K562 (cell line): ENCODE data around the gene ZNHIT1. TPM values are rescaled to one million over a fixed set of nuclear protein-coding genes. Genes with fewer than 3 reads are reported as not detected.

ENCODE experiments used
- ATAC-seq: fragments of 200-7000 bp; cut with Tn5 transposase; 3 replicates; pipeline ENCODE4 v1.9.1; 2020; ENCODE audit warnings: moderate library complexity
- BruUV-seq: library from RNA; stranded (reverse); fragments of 400-500 nt; replicated peaks from 2 replicates; lab custom pipeline; 2021; lab: Mats Ljungman, UMichigan
- CTCF ChIA-PET: fragments of 300-600 bp; formaldehyde crosslinking; extraction: SDS; loops from one replicate; lab custom pipeline; 2021; ENCODE audit warnings: low intra/inter-chr PET ratio; lab: Yijun Ruan, JAX
- POLR2A ChIA-PET: fragments of 300-600, 350-650 bp; sonication (Branson Sonifier 250); formaldehyde crosslinking; extraction: SDS; loops from one replicate; lab custom pipeline; 2021; ENCODE audit warnings: antibody characterized with exemption, inconsistent platforms; lab: Yijun Ruan, JAX
- DNase-seq, 4 experiments: peaks; one replicate each; pipeline versions ENCODE4 v3.0.0 to v3.0.0-alpha.2; 2011 to 2018; ENCODE audit warnings: low spot score in 3 of 4, mixed read lengths in 3 of 4; ENCODE audit errors: extremely low read depth in 1 of 4
- FAIRE-seq: peaks from 2 replicates; lab custom pipeline; 2011; peaks lifted over from hg19 to GRCh38; lab: Jason Lieb, UNC
- H2AFZ ChIP-seq: 2 replicates; pipeline ENCODE4 v1.6.0; 2011; ENCODE audit warnings: low read depth, low read length, control low read depth, inconsistent platforms
- H3K27ac ChIP-seq: fragments of 200-600 bp; 3 replicates; pipeline ENCODE4 v1.8.0; 2011; ENCODE audit warnings: low read depth, mild to moderate bottlenecking, control low read depth, inconsistent platforms, low read length, moderate library complexity, mixed read lengths; ENCODE audit errors: extremely low read depth
- H3K27me3 ChIP-seq, 2 experiments: fragments of 300-600 bp in 1 of 2; 2 replicates in 1 of 2; 3 replicates in 1 of 2; pipeline versions ENCODE4 v1.6.0 to v1.8.0; 2011; ENCODE audit warnings: inconsistent platforms in 2 of 2, low read length in 2 of 2, mild to moderate bottlenecking in 1 of 2, mixed read lengths in 1 of 2, moderate library complexity in 1 of 2; ENCODE audit not compliant: control insufficient read depth in 2 of 2, insufficient read depth in 2 of 2
- H3K36me3 ChIP-seq: fragments of 300-600 bp; 3 replicates; pipeline ENCODE4 v1.8.0; 2011; ENCODE audit warnings: mild to moderate bottlenecking, low read length, inconsistent platforms; ENCODE audit not compliant: control insufficient read depth, insufficient read depth
- H3K4me1 ChIP-seq, 2 experiments: fragments of 200-600 bp in 1 of 2; replicated peaks in 1 of 2; 2 replicates in 1 of 2; 3 replicates in 1 of 2; pipeline versions ENCODE4 v1.5.1 to v1.8.0; 2011; ENCODE audit warnings: inconsistent platforms in 2 of 2, low read length in 2 of 2, mild to moderate bottlenecking in 1 of 2, mixed read lengths in 1 of 2, moderate library complexity in 1 of 2; ENCODE audit not compliant: control insufficient read depth in 2 of 2, insufficient read depth in 2 of 2
- H3K4me2 ChIP-seq: 2 replicates; pipeline ENCODE4 v1.6.1; 2011; ENCODE audit warnings: low read length, control low read depth, inconsistent platforms, mixed read lengths; ENCODE audit not compliant: insufficient read depth
- H3K4me3 ChIP-seq: fragments of 200-600 bp; sonication (generic), shearing (Covaris generic); 2 replicates; pipeline ENCODE4 v1.5.1; 2016; ENCODE audit warnings: control low read depth, inconsistent platforms
- H3K79me2 ChIP-seq: fragments of 200-600 bp; 3 replicates; pipeline ENCODE4 v1.8.0; 2011; ENCODE audit warnings: low read length, inconsistent platforms; ENCODE audit not compliant: control insufficient read depth, insufficient read depth
- H3K9ac ChIP-seq, 2 experiments: 2 replicates each; pipeline versions ENCODE4 v1.6.0 to v1.6.1; 2011; ENCODE audit warnings: low read depth in 2 of 2, low read length in 2 of 2, control low read depth in 1 of 2, inconsistent platforms in 1 of 2, mild to moderate bottlenecking in 1 of 2, mixed read lengths in 1 of 2; ENCODE audit not compliant: insufficient read depth in 1 of 2
- H3K9me1 ChIP-seq: one replicate; pipeline ENCODE4 v1.6.0; 2011; ENCODE audit warnings: inconsistent platforms, mild to moderate bottlenecking, low read length, moderate library complexity; ENCODE audit not compliant: control insufficient read depth, insufficient read depth
- H3K9me3 ChIP-seq: replicated peaks from 2 replicates; pipeline ENCODE4 v1.5.1; 2011; ENCODE audit warnings: low read depth, low read length, inconsistent platforms; ENCODE audit not compliant: control insufficient read depth, insufficient read depth
- H4K20me1 ChIP-seq: replicated peaks from 2 replicates; pipeline ENCODE4 v1.6.1; 2011; ENCODE audit warnings: low read length, inconsistent platforms, mixed read lengths; ENCODE audit not compliant: control insufficient read depth, insufficient read depth
- CHD2 ChIP-seq: IDR thresholded peaks from 2 replicates; pipeline ENCODE4 v1.6.1; 2011; ENCODE audit warnings: low read depth, low read length
- ELF4 ChIP-seq: fragments of 450-650 bp; formaldehyde crosslinking; IDR thresholded peaks from 2 replicates; pipeline ENCODE4 v1.4.0; 2022; ENCODE audit warnings: missing genetic modification characterization
- ETV6 ChIP-seq, 3 experiments: fragments of 150-350 bp in 1 of 3; sonication (generic) in 1 of 3; formaldehyde crosslinking in 1 of 3; IDR thresholded peaks; 2 replicates each; pipeline versions ENCODE4 v1.6.1 to v1.8.0; 2014 to 2022; ENCODE audit warnings: borderline replicate concordance in 2 of 3, low read depth in 2 of 3, antibody characterized with exemption in 1 of 3, low read length in 1 of 3, mild to moderate bottlenecking in 1 of 3, missing genetic modification reagents in 1 of 3
- FIP1L1 ChIP-seq: fragments of 200-400 bp; formaldehyde crosslinking; IDR thresholded peaks from 2 replicates; pipeline ENCODE4 v1.6.1; 2018; ENCODE audit warnings: mild to moderate bottlenecking, low read depth, low read length; ENCODE audit not compliant: poor library complexity, severe bottlenecking
- HNRNPK ChIP-seq: fragments of 200-400 bp; formaldehyde crosslinking; IDR thresholded peaks from one replicate; pipeline ENCODE4 v1.6.1; 2018; ENCODE audit warnings: mild to moderate bottlenecking, low read depth, low read length; ENCODE audit not compliant: poor library complexity, severe bottlenecking
- JUN ChIP-seq, 2 experiments: sonication (generic) in 1 of 2; formaldehyde crosslinking in 1 of 2; IDR thresholded peaks; 2 replicates each; pipeline versions ENCODE4 v1.6.1 to v1.8.0; 2012 to 2022; ENCODE audit warnings: borderline replicate concordance in 2 of 2, mild to moderate bottlenecking in 2 of 2, improper control_type of control experiment in 1 of 2, low read depth in 1 of 2, low read length in 1 of 2, missing genetic modification reagents in 1 of 2
- SMAD3 ChIP-seq: fragments of 450-650 bp; formaldehyde crosslinking; conservative IDR thresholded peaks from 2 replicates; pipeline ENCODE4 v1.4.0; 2020; ENCODE audit warnings: mild to moderate bottlenecking
- VEZF1 ChIP-seq: fragments of 200-800 bp; sonication (Bioruptor generic); IDR thresholded peaks from 2 replicates; pipeline ENCODE4 v1.6.1; 2017; ENCODE audit warnings: missing genetic modification characterization, missing compliant biosample characterization
- WGBS: fragments of 100-300 bp; shearing (Covaris generic); methylation state at CpG from one replicate; pipeline ENCODE4 v1.1.6; 2016; ENCODE audit warnings: low coverage, mixed read lengths; ENCODE audit not compliant: insufficient coverage; ENCODE audit errors: missing lambda C conversion rate; 5-methylcytosine and 5-hydroxymethylcytosine counted together
- in situ Hi-C: fragments of 300-500 bp; cut with MboI; formaldehyde crosslinking; loops from 4 replicates; pipeline ENCODE4 v1.15.0; 2018; ENCODE audit warnings: inconsistent platforms, mixed read lengths
- intact Hi-C: fragments of 100-400 bp; cut with micrococcal nuclease; formaldehyde crosslinking; loops from 2 replicates; pipeline ENCODE4 v1.14.2; 2022
- polyA plus RNA-seq, 8 experiments: library from polyadenylated mRNA; depleted of rRNA in 4 of 8; stranded (reverse) in 5 of 8; unstranded in 3 of 8; fragments of >200 nt; fragmentation: Nextera tagmentation in 2 of 8; fragmentation: Illumina TruSeq in 1 of 8; extraction: Ambion mirVana in 2 of 8; extraction: Trizol in 1 of 8; gene quantifications; 2 replicates each; pipeline versions ENCODE4 v1.2.1 to v1.2.3, GENCODE V29; 2011 to 2014; ENCODE audit warnings: inconsistent platforms in 1 of 8, missing spikeins in 1 of 8
- total RNA-seq, 7 experiments: library from RNA; depleted of rRNA in 6 of 7; stranded (reverse); fragments of >200 nt in 6 of 7; fragmentation: Illumina TruSeq in 2 of 7; extraction: Trizol in 2 of 7; gene quantifications; 2 replicates each; pipeline versions ENCODE4 v1.2.1 to v1.2.3, GENCODE V29; 2011 to 2021; ENCODE audit warnings: low replicate concordance in 1 of 7
- TF ChIP-seq, protein P1 (sequence below): fragments of 450-650 bp; IDR thresholded peaks from 2 replicates; pipeline ENCODE4 v1.6.1; 2017; ENCODE audit warnings: antibody characterized with exemption
- TF ChIP-seq, protein P2 (sequence below): sonication (generic); formaldehyde crosslinking; IDR thresholded peaks from 2 replicates; pipeline ENCODE4 v1.9.0; 2022; ENCODE audit warnings: mild to moderate bottlenecking, missing genetic modification reagents
- TF ChIP-seq, protein P3 (sequence below): fragments of 450-650 bp; formaldehyde crosslinking; IDR thresholded peaks from 2 replicates; pipeline ENCODE4 v1.4.0; 2022; ENCODE audit warnings: missing genetic modification characterization
- TF ChIP-seq, protein P4 (sequence below): fragments of 250-450 bp; sonication (Bioruptor Pico); IDR thresholded peaks from 2 replicates; pipeline ENCODE4 v1.4.0; 2020

The ZNHIT1 gene
- total and polyA plus RNA-seq, 9 of the 15 experiments (the other 6 are each of a cell fraction or from before 2014, with no cell fraction given) = 6.4 to 162 (median 70.1) TPM

GRCh38 chr7:101244375-101245146, 26.6 kb downstream of the ZNHIT1 start, which contains the start of gene FIS1:
TSS of gene FIS1 (minus strand) at chr7:101245081. CDS start at chr7:101245004, 77 bp downstream.
- Histone ChIP-seq H3K4me3 (peak within 1 kb of the TSS; percentile 69), H3K9me1 (no peaks in the 10 kb centered on the region), H3K4me2 (peak within 1 kb of the TSS; percentile 100), H4K20me1 (peaks cover 7% of the 10 kb centered on the region; the same call in 1 of the 2 replicates), H3K9me3 (peaks cover 8% of the 10 kb centered on the region), H2AFZ (peak within 1 kb of the TSS; percentile 91), H3K79me2 (peaks cover 57% of the 10 kb centered on the region), H3K27ac (peak within 1 kb of the TSS; percentile 93), H3K9ac (peak within 1 kb of the TSS; percentile 94 to 98), H3K4me1 (peaks cover 19 to 54% of the 10 kb centered on the region in 2 experiments; a peak in 4 of 5 replicates), H3K27me3 (no peaks in the 10 kb centered on the region), H3K36me3 (peaks cover 54% of the 10 kb centered on the region)
- POLR2A ChIA-PET = interaction anchor here (1.2 to 1.8 kb wide), 4 partner anchors 8 to 10 kb away, joined by 9 to 22 read pairs (median 12); no protein-coding TSS in a partner anchor
- FAIRE-seq (peak; percentile 91), ATAC-seq (peak; percentile 97), DNase-seq (peak; percentile 90 to 97 (median 92))
- TSS peak; percentile 39 for BruUV-seq
- CTCF ChIA-PET = interaction anchor here (0.6 to 0.9 kb wide), 3 partner anchors 12 to 188 kb away, joined by 3 to 6 read pairs (median 3); no protein-coding TSS in a partner anchor
- in situ Hi-C loops = no loop called here
- intact Hi-C loops = no loop called here
- WGBS = under 1% methylated on average over 45 of the region's 45 CpGs
- TF ChIP-seq, protein P1, sequence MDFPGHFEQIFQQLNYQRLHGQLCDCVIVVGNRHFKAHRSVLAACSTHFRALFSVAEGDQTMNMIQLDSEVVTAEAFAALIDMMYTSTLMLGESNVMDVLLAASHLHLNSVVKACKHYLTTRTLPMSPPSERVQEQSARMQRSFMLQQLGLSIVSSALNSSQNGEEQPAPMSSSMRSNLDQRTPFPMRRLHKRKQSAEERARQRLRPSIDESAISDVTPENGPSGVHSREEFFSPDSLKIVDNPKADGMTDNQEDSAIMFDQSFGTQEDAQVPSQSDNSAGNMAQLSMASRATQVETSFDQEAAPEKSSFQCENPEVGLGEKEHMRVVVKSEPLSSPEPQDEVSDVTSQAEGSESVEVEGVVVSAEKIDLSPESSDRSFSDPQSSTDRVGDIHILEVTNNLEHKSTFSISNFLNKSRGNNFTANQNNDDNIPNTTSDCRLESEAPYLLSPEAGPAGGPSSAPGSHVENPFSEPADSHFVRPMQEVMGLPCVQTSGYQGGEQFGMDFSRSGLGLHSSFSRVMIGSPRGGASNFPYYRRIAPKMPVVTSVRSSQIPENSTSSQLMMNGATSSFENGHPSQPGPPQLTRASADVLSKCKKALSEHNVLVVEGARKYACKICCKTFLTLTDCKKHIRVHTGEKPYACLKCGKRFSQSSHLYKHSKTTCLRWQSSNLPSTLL = no peak
- peak; percentile 79 for TF ChIP-seq FIP1L1
- TF ChIP-seq HNRNPK = no peak
- TF ChIP-seq ETV6 (IDR thresholded peaks at IDR 0.05; ENCODE audit: borderline replicate concordance in 1 of 2, low read depth in 2 of 2, low read length in 1 of 2) = no peak
- TF ChIP-seq ETV6 (CRISPR knock-in tag; IDR thresholded peaks at IDR 0.05; ENCODE audit: borderline replicate concordance) = no peak
- TF ChIP-seq JUN (IDR thresholded peaks at IDR 0.05; ENCODE audit: borderline replicate concordance, low read depth, low read length) = peak; percentile 46; the same call in 1 of the 2 replicates
- TF ChIP-seq JUN (CRISPR knock-in tag; IDR thresholded peaks at IDR 0.05; ENCODE audit: borderline replicate concordance) = peak; percentile 31; the same call in 1 of the 2 replicates
- TF ChIP-seq, protein P2, sequence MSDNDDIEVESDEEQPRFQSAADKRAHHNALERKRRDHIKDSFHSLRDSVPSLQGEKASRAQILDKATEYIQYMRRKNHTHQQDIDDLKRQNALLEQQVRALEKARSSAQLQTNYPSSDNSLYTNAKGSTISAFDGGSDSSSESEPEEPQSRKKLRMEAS = peak; percentile 85
- peak; percentile 37; the same call in 1 of the 2 replicates for TF ChIP-seq ELF4 (CRISPR knock-in tag)
- TF ChIP-seq, protein P3, sequence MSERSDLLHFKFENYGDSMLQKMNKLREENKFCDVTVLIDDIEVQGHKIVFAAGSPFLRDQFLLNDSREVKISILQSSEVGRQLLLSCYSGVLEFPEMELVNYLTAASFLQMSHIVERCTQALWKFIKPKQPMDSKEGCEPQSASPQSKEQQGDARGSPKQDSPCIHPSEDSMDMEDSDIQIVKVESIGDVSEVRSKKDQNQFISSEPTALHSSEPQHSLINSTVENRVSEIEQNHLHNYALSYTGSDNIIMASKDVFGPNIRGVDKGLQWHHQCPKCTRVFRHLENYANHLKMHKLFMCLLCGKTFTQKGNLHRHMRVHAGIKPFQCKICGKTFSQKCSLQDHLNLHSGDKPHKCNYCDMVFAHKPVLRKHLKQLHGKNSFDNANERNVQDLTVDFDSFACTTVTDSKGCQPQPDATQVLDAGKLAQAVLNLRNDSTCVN (CRISPR knock-in tag) = 0 out of 2 replicates have a peak, but pooled peaks have one; percentile 78
- TF ChIP-seq, protein P4, sequence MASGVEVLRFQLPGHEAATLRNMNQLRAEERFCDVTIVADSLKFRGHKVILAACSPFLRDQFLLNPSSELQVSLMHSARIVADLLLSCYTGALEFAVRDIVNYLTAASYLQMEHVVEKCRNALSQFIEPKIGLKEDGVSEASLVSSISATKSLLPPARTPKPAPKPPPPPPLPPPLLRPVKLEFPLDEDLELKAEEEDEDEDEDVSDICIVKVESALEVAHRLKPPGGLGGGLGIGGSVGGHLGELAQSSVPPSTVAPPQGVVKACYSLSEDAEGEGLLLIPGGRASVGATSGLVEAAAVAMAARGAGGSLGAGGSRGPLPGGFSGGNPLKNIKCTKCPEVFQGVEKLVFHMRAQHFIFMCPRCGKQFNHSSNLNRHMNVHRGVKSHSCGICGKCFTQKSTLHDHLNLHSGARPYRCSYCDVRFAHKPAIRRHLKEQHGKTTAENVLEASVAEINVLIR = no peak
- no peak; the same call in none of the 2 replicates for TF ChIP-seq SMAD3 (CRISPR knock-in tag)
- peak; percentile 93 for TF ChIP-seq VEZF1 (CRISPR knock-in tag)
- 0 out of 2 replicates have a peak, but pooled peaks have one; percentile 41 for TF ChIP-seq CHD2
